HG03460 (cell line): ENCODE data around the gene BRME1.
"Not testable (repeated sequence)": the region's sequence is repeated elsewhere in the genome, so short reads cannot be mapped to it uniquely, and the experiment has no call there.

Source experiments
- ATAC-seq: cut with Tn5 transposase; IDR thresholded peaks from one replicate; pipeline ENCODE4 v1.9.1; 2021; ENCODE audit not compliant: unreplicated experiment

The BRME1 gene

DNA sequence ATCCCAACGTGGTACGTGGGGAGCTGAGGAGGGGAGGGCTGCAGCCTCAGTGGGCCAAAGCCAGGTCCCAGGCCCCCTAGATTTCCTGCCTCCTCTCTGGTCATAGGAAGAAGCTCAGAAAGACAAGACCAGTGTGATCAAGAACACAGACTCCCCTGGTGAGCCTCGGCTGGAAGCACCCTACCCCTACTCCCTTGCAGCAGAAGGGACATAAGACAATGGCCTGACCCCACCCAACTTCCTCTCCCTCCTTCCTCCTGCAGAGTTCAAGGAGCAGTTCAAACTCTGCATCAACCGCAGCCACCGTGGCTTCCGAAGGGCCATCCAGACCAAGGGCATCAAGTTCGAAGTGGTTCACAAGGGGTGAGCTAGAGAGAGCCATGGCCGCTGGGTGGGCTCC lies 20.8 kb upstream of the BRME1 start:
- no peak for ATAC-seq

DNA sequence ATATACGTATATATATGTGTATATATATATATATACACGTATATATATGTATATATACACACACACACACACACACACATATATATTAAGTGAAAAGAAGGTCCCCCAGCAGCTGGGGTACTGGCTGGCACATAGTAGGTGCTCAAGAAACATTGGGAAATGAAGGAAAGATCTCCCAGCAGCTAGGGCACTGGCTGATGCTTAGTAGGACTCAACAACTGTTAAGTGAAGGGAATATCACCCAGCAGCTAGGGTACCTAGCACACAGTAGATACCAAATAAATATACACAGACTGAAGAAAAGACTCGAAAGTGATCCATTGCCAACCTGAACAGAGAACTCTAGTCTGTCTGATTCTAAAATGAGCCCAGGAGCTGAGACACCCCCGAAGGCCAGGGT lies 20.1 kb upstream of the BRME1 start:
- ATAC-seq: no peak

DNA sequence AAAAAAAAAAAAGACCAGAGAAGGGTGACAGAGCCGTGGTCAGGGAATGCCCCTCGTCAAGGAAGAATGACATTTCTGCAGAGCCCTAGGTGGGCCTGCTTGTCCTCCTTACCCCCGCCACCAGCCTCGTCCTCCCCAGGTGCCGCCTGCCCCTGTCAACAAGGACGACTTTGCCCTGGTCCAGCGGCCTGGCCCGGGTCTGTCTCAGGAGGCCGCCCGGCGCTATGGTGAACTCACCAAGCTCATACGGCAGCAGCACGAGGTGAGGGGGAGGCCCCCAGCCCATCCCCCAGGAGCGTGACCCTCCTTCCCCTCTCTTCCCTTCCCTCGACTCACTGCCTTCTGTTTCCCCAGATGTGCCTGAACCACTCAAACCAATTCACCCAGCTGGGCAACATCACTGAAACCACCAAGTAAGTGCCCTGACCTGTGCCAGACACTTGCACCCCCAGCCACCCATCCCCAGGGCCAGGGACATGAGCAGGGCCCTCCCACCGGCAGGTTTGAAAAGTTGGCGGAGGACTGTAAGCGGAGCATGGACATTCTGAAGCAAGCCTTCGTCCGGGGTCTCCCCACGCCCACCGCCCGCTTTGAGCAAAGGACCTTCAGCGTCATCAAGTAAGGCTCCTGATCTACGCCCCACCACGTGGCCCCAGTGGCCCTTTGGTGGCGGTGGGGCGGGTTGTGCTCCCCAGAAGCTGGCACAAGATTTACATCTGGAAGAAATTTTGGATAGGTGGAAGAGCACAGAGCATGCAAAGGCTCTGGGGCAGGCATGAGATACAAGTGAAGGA lies 17.5 kb upstream of the BRME1 start:
- ATAC-seq: no peak

DNA sequence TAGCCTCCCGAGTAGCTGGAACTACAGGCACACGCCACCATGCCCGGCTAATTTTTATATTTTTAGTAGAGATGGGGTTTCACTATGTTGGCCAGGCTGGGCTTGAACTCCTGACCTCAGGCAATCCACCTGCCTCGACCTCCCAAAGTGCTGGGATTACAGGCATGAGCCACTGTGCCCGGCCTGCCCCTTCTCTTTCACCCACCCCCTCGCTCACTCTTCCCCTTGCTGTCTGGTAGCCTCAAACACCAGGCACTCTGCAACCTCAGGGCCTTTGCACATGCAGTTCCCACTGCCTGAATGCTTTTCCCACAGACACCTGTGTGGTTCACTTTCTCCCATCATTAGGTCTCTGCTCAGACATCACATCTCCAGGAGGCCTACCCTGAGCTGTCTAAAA lies 16.2 kb upstream of the BRME1 start:
- not testable (repeated sequence) for ATAC-seq

DNA sequence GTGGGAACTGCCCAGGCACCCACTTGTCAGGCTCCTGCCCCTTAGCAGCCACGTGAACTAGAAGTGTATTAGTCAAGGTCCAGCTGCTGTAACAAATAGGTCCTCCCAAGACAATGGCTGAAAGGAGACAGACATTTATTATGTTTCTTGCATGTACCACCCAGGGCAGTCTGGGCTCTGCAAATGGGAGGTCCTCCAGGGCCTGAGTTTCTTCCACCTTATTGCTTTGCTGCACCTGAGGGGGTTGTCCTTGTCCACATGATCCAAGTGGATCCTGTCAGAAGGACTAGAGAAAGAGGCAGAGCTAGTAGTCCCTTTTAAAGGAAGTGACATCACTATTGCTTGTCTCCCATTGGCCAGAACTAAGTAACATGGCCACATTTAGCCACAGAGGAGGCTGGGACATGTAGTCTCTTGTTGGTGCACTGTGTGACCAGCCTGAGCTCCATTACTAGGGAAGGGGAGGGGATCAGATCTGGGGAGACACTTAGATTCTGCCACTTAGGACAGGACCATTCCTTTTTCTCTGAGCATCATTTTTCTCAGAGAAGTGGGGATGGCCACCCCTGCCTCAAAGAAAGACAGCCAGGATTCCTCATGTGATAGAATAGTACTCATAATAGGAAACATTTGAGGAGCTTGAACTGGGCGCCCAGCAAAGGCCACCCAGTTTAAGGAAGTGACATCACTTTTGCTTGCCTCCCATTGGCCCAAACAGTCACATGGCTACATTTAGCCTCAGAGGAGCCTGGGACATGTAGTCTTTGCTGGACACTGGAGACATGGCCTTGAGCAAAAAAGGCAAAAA lies 15.2 kb upstream of the BRME1 start:
- no peak for ATAC-seq

DNA sequence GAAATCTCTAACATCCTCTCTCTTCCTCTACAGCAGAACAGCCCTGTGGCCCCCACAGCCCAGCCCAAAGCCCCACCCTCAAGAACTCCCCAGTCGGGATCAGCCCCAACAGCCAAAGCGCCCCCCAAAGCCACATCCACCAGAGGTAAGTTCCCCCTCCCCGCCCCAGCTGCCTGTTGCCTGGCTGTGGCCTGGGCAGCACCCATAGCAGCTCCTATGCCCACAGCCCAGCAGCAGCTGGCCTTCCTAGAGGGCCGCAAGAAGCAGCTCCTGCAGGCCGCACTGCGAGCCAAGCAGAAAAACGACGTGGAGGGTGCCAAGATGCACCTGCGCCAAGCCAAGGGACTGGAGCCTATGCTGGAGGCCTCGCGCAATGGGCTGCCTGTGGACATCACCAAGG lies 14.6 kb upstream of the BRME1 start:
- ATAC-seq: no peak

DNA sequence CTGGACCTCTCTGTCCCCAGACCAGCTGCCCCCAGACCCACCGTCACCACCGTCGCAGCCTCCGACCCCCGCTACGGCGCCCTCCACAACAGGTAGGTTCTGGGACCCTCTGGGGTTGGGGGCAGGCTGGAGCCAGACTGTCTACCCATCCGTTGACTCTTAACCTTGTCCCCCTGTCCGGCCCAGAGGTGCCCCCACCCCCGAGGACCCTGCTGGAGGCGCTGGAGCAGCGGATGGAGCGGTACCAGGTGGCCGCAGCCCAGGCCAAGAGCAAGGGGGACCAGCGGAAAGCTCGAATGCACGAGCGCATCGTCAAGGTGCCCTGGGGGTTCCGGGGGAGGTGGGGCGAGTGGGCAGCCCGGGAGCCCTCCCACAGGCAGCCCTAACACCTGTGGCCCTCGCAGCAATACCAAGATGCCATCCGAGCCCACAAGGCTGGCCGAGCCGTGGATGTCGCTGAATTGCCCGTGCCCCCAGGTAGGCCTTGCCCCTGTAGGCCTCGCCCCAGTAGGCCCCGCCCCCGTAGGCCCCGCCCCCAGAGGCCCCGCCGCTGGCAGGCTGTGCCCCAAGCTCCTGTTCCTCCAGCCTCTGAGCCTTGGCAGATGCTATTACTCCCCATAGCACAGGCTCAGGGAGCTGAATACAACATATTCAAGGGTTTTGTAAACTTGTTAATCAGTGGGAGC lies 13.0 kb upstream of the BRME1 start:
- ATAC-seq: no peak

DNA sequence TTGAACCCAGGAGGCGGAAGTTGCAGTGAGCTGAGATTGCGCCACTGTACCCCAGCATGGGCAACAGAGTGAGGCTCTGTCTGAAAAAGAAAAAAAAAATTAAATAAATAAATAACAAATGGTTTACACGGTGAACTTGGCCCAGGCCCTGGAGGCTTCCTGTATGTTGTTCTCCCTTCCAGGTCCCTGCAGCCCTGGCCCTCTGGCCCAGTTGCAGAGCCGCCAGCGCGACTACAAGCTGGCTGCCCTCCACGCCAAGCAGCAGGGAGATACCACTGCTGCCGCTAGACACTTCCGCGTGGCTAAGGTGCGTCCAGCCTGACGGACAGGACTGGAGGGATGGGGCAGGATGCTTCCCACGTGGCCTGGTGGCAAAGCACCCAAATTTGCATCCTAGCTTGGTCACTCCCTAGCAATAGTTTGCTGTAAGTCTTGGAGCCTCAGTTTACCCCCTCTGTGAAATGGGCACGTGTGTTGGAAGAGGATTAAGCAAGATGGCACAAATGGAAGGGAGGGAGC lies 12.0 kb upstream of the BRME1 start:
- no peak for ATAC-seq

DNA sequence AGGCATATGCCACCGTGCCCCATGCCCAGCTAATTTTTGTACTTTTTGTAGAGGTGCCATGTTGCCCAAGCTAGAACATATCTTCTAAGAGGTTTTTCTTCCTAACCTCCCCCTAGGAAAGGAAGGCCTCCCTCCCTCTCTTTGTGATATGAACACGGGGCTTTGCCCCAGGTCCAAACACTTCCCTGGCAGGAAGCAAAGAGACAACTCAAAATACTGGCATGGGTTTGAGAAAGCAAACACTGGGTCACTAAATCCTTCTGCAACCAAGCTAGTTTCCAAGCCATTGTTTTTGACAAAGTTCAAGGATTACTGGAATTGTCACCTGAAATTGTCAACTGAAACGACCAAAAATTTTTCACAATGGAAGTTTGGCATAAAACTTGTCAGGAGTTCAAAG lies 8.9 kb upstream of the BRME1 start:
- ATAC-seq: no peak

DNA sequence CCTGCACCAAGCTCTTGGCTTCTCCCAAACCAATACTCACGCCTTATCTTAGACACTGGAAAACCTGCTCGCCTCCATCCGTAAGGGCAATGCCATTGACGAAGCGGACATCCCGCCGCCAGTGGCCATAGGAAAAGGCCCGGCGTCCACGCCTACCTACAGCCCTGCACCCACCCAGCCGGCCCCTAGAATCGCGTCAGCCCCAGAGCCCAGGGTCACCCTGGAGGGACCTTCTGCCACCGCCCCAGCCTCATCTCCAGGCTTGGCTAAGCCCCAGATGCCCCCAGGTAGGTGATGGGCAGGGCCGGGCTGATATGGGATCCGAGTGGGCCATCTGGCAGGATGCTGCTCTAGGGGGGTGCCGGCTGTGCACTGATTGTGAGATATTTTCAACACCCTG lies 7.4 kb upstream of the BRME1 start:
- ATAC-seq: no peak

DNA sequence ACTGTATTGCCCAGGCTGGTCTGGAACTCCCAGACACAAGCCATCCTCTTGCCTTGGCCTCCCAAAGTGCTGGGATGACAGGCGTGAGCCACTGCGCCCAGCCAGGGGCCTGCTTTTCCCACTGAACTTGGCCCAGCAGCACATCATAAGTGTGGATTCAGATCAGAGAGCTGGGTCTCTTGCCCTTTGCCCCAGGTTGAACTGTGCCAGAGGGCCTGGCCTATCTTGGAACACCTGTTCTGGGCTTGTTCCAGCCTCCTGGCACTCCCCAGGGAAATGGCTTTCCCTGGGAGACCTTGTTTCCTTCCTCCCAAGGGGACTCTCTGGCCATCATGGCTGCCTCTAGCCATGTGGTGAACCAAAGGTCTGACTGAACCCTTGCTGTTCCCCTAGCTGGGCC lies 3.5 kb upstream of the BRME1 start:
- no peak for ATAC-seq

DNA sequence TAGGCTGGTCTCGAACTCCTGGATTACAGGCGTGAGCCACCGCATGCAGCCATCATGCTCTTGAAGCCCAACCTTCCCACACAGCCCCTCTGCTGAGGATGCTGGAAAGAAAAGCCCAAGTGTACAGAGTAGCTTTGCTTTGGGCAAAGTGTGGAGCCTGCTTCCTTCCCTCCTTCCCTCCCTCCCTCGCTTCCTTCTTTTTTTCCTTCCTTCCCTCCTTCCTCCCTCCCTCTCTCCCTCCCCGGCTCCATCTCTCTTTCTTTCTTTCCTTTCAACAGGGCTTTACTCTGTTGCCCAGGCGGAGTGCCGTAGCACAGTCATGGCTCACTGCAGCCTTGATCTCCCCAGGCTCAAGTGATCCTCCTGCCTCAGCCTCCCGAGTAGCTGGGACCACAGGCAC lies 2.8 kb upstream of the BRME1 start:
- ATAC-seq: no peak

DNA sequence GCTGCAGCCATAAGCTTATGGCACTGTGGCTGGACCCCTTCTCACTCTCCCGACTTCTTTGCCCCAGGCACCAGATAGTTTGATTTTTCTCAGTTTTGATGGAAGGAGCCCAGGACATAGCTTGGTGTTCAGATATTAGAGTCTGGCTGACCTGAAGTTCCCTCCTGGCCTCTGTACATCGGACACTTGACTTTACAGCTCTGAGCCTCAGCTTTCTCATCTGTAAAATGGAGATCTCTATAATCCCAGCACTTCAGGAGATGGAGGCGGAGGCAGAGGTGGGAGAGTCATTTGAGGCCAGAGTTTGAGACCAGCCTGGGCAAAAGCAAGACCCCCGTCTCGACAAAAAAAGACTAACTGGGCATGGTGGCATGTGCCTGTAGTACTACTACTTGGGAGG lies 993 bp upstream of the BRME1 start:
- no peak for ATAC-seq

DNA sequence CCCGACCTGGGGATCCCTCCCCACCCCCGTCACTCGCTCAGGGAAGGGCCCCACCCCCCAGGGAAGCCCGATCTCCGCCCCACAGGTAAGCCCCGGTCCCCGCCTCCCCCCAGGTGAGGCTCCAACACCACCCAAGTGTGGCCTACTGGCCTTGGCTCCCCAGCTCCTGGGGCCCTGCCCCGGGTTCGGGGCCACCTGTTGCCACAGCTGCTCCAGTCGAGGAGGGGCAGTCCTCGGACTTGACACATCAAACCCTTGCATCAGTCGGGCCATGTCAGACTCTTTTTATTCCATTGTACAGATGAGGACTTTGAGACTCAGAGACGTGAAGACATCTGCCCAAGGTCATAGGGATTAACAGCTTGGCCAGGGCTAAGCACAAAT lies 596 bp upstream of the BRME1 start:
- peak; percentile 14 for ATAC-seq

DNA sequence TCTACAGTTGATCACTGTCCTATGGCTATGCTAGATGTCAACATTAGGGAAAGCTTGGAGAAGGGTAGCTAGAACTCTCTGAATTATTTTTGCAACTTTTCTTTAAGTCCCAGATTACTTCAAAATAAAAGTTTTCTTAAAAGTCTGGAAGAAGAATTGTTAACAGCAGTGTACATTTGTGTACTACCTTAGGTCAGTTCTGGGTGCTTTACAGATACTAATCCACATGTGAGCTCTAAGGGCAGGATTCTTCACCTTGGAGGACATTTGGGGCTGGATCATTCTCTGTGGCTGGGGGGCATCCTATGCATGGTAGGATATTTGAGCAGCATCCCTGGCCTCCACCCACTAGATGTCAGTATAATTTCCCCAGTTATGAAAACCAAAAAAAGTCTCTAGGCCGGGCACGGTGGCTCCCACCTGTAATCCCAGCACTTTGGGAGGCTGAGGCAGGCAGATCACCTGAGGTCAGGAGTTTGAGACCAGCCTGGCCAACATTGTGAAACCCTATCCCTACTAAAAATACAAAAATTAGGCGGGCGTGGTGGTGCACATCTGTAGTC lies 2.8 kb downstream of the BRME1 start:
- ATAC-seq: no peak

DNA sequence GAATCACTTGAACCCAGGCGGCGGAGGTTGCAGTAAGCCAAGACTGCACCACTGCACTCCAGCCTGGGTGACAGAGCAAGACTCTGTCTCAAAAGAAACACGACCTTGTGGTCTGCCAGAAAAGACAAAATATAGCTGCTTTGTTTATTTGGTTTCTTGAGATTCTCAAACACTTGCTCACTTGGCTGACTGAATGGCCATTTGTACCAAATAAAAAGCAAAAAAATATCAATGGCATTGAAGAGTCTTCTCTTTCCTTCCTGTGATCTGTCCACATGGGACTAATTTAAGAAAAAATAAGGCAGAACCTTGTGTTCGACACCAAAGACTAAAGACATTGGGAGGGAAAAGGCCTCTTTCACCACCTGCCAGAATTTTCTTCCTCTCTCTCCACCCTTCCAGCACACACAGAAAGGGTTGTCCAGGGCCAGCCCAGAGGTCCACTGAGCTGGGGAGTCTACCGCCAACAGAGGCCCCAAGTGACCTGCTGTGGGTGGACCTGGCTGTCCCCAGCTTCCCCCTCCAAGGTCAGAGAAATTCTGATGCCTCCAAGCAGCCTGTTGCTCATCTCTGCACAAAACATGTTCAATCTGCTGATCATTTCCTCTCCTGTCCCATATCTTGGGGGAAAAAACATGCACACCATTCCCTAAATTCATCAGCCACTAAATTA lies 5.9 kb downstream of the BRME1 start:
- ATAC-seq: no peak

DNA sequence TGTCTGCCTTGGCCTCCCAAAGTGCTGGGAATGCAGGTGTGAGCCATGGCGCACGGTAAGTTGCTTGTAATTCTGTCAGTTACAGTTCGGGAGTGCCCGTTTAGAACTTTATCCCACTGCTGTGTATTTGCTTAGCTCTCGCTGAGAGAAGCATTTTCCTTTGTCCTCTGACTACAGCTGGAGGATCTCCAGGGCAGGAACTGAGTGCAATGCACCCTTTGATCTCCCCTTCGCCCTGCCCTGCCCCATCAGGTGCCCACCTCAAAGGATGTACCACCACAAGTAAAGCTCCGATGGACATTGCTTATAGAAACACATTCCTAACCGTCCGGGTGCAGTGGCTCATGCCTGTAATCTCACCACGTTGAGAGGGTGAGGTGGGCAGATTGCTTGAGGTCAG lies 6.5 kb downstream of the BRME1 start:
- ATAC-seq: no peak

DNA sequence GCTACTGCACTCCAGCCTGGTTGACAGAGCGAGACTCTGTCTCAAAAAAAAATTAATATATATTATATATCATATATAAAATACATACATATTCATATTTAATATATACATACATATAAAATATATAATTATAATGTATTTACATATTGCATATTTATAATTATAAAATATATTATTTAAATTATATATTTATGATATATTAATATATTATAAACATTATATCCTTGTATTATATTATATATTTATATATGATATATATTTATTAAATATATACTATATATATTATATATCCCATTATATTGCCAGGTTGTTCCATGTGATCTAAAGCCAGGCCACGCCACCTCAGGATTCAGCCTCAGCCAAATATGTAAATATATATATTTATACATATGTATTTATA lies 9.7 kb downstream of the BRME1 start:
- ATAC-seq: no peak

DNA sequence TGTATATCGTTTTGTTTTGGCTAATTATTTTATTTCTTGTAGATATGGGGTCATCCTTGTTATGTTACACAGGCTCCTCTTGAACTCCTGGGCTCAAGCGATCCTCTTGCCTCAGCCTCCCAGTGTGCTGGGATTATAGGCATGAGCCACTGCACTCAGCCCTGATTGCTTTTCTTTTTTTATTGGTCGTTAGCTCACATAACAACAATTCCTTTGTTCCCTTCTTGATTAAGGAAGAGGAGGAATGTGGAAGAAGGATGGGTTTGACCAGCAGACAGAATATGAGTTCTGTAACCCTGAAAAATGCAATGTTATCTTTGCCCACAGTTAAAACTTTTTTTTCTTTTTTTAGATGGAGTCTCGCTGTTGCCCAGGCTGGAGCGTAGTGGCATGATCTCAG lies 11.4 kb downstream of the BRME1 start:
- no peak for ATAC-seq

DNA sequence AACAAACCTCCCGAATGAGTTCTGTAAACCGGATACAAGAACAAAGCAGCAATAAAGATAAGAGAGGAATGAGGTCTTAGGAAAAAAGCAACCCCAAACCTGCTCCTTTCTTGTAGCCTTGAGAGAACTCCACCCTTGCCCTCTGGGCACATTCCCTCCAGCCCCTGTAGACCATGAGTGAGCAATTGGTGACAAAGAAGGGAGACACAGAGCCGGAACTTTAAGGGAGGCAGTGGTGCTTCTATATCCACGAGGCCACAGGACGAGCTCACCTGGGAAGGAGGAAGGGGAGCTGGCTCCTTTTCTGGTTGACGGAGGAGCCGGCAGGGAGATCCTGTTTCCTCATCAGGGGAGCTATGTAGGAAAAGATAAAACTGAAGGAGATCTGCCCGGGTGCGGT lies 13.0 kb downstream of the BRME1 start:
- no peak for ATAC-seq

DNA sequence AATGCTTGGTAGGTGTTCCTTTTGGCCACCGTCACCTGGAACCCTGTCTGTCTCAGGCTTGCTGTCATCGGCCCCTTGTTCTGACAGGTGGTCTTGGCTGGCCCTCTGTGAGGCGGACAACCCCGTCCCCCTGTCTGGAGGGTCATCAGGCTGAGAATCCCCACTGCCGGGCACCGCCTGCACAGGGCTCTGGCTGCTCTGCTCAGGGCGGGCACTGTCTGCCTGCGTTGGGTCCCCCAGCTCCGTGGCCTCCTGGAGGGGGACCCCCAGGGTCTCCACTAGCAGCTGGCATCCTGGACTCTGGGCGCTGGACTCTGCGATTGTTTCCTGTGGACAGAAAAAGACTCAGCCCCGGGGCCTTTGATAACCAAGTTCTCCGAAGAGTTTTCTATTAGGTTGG lies 15.8 kb downstream of the BRME1 start:
- ATAC-seq: no peak
